ENCODE measurements around the gene KDM2A. TPM values are rescaled to one million over a fixed set of nuclear protein-coding genes. Genes with fewer than 3 reads are reported as not detected.

KDM2A gene
- total and polyA plus RNA-seq, 2 of the 13 experiments (the other 11 are each of a cell fraction or from before 2014, with no cell fraction given) = 31.3 to 31.4 TPM

GRCh38 chr11:67288198-67288451 lies 169.1 kb downstream of the KDM2A start (continued):
- TF ChIP-seq KDM4B (CRISPR knock-in tag; IDR thresholded peaks at IDR 0.05) = 0 out of 2 replicates have a peak, but pooled peaks have one; percentile 18
- TF ChIP-seq MYPOP (CRISPR knock-in tag; IDR thresholded peaks at IDR 0.05) = 0 out of 2 replicates have a peak, but pooled peaks have one; percentile 21
- TF ChIP-seq ZNF468 (CRISPR knock-in tag; IDR thresholded peaks at IDR 0.05) = peak; percentile 36; the same call in 1 of the 2 replicates
- TF ChIP-seq ZNF616 (CRISPR knock-in tag; IDR thresholded peaks at IDR 0.05; ENCODE audit: low read depth) = no peak; the same call in 1 of the 2 replicates
- peak; percentile 55; the same call in 1 of the 2 replicates for TF ChIP-seq REL (CRISPR knock-in tag; conservative IDR thresholded peaks at IDR 0.05)
- TF ChIP-seq ZBTB40 (IDR thresholded peaks at IDR 0.05) = no peak
- 0 out of 2 replicates have a peak, but pooled peaks have one; percentile 51 for TF ChIP-seq ZBTB40 (CRISPR knock-in tag; IDR thresholded peaks at IDR 0.05)
- peak; percentile 58; the same call in 1 of the 2 replicates for TF ChIP-seq DZIP1 (CRISPR knock-in tag; IDR thresholded peaks at IDR 0.05)
- TF ChIP-seq POLR2G (IDR thresholded peaks at IDR 0.05; ENCODE audit: low read depth, low read length) = no peak
- peak; percentile 5 for TF ChIP-seq HNRNPH1 (optimal IDR thresholded peaks at IDR 0.05; ENCODE audit: low read depth, low read length)
- peak; percentile 11; the same call in 1 of the 2 replicates for TF ChIP-seq EED (CRISPR knock-in tag; IDR thresholded peaks at IDR 0.05)
- no peak; the same call in 1 of the 2 replicates for TF ChIP-seq ZBTB8A (CRISPR knock-in tag; IDR thresholded peaks at IDR 0.05; ENCODE audit: borderline replicate concordance, low read depth)
- TF ChIP-seq TEAD3 (CRISPR knock-in tag; optimal IDR thresholded peaks at IDR 0.05; ENCODE audit: borderline replicate concordance) = no peak
- TF ChIP-seq ZNF451 (CRISPR knock-in tag; IDR thresholded peaks at IDR 0.05) = 0 out of 2 replicates have a peak, but pooled peaks have one; percentile 30
- no peak for TF ChIP-seq ZNF263 (CRISPR knock-in tag; IDR thresholded peaks at IDR 0.05)
- TF ChIP-seq PBX2 (CRISPR knock-in tag; IDR thresholded peaks at IDR 0.05) = no peak
- TF ChIP-seq ZNF549 (CRISPR knock-in tag; IDR thresholded peaks at IDR 0.05) = no peak
